ENCODE measurements around the gene CNTN1.

CNTN1 gene

GRCh38 chr12:41034686-41035085 is 342.4 kb downstream of the CNTN1 start:
- TF ChIP-seq, protein P1, sequence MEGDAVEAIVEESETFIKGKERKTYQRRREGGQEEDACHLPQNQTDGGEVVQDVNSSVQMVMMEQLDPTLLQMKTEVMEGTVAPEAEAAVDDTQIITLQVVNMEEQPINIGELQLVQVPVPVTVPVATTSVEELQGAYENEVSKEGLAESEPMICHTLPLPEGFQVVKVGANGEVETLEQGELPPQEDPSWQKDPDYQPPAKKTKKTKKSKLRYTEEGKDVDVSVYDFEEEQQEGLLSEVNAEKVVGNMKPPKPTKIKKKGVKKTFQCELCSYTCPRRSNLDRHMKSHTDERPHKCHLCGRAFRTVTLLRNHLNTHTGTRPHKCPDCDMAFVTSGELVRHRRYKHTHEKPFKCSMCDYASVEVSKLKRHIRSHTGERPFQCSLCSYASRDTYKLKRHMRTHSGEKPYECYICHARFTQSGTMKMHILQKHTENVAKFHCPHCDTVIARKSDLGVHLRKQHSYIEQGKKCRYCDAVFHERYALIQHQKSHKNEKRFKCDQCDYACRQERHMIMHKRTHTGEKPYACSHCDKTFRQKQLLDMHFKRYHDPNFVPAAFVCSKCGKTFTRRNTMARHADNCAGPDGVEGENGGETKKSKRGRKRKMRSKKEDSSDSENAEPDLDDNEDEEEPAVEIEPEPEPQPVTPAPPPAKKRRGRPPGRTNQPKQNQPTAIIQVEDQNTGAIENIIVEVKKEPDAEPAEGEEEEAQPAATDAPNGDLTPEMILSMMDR (conservative IDR thresholded peaks at IDR 0.05; ENCODE audit: low read depth, low read length): no peak
- no peak overlapping the region for H3K4me3 ChIP-seq (ENCODE audit: low read length)
- DNase-seq (ENCODE audit: low read depth): no peak

- DNase-seq (ENCODE audit: low read depth): no peak
- H3K4me3 ChIP-seq (ENCODE audit: low read length): no peak overlapping the region
- TF ChIP-seq, protein P1 (conservative IDR thresholded peaks at IDR 0.05; ENCODE audit: low read depth, low read length): no peak
Observed at GRCh38 chr12:41039461-41039860, 347.2 kb downstream of the CNTN1 start.

GRCh38 chr12:41045509-41045908 is 353.3 kb downstream of the CNTN1 start:
- TF ChIP-seq, protein P1 (conservative IDR thresholded peaks at IDR 0.05; ENCODE audit: low read depth, low read length): no peak
- no peak for DNase-seq (ENCODE audit: low read depth)
- H3K4me3 ChIP-seq (ENCODE audit: low read length): no peak overlapping the region

DNA sequence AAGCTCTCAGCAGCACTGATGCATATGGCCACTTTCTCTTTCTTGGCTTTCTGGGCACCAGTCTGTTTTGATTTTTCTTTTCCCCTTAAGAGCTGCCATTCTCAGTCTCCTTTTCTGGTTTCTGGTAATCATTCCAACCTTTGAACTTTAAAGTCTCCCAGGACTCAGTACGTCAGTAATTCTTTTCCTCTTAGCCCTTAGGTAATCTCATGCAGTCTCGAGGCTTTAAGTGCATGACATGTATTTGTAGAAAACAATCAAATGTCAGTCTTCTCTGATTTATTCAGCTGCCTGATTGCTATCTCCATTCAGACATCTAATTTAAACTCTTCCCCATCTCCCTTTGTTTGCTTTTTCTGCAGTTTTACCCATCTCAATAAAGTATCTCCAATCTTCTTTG is 356.8 kb downstream of the CNTN1 start:
- DNase-seq (ENCODE audit: low read depth): peak; percentile 50
- TF ChIP-seq, protein P1 (conservative IDR thresholded peaks at IDR 0.05; ENCODE audit: low read depth, low read length): no peak
- H3K4me3 ChIP-seq (ENCODE audit: low read length): no peak overlapping the region

DNA sequence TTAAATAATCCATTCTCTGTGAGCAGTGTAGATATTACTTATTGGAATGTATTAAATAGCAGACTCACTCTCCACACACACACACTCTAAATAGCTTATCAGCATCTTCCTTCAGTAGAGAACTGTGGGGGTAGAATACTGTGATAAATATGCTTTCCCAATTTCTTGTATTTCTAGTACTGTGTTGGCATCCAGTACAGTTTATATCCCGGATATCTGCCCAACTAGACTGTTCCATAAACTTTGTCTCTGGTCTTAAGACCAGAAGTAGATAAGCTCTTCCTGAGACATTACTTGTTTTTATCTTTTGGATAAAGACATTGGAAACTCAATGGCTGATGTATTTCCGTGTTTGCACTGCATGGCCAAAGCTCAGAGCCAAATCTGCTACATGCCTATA is 359.7 kb downstream of the CNTN1 start:
- no peak overlapping the region for H3K4me3 ChIP-seq (ENCODE audit: low read length)
- TF ChIP-seq, protein P1 (conservative IDR thresholded peaks at IDR 0.05; ENCODE audit: low read depth, low read length): no peak
- no peak for DNase-seq (ENCODE audit: low read depth)

GRCh38 chr12:41052441-41052840 is 360.2 kb downstream of the CNTN1 start:
- DNase-seq (ENCODE audit: low read depth): no peak
- TF ChIP-seq, protein P1 (conservative IDR thresholded peaks at IDR 0.05; ENCODE audit: low read depth, low read length): no peak
- no peak overlapping the region for H3K4me3 ChIP-seq (ENCODE audit: low read length)

DNA sequence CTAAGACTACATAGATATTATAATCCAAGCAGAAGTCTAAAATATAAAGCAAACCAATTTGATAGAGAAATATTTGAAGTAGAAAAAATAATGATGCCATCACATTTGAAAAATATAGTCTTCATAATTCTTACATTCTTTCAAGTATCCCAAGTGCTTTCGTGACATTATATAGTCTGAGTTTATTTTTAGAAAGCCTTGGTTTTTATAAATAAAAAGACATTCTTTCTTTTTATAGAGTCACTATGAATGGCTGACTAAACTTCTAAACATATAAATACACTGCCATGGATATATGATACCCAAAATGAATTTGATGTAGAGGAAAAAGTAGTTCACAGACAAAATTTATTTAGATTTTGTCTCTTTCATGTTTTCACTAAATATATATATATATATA is 360.8 kb downstream of the CNTN1 start:
- H3K4me3 ChIP-seq (ENCODE audit: low read length): no peak overlapping the region
- TF ChIP-seq, protein P1 (conservative IDR thresholded peaks at IDR 0.05; ENCODE audit: low read depth, low read length): no peak
- no peak for DNase-seq (ENCODE audit: low read depth)

Data from retinal pigment epithelial cell (primary cell).